Thoracic aorta (tissue), 2 donors: ENCODE results near the gene POLR2H. TPM values are rescaled to one million over a fixed set of nuclear protein-coding genes. Genes with fewer than 3 reads are reported as not detected.

Experiments
- ATAC-seq: fragments of 150-250 bp; one replicate; pipeline ENCODE4 v1.8.0; 2017; ENCODE audit warnings: low read depth; ENCODE audit not compliant: insufficient number of reproducible peaks, low FRiP score
- DNase-seq: peaks from one replicate; pipeline ENCODE4 v3.0.0-alpha.2; 2020; ENCODE audit warnings: low spot score
- H3K27ac ChIP-seq, 2 donors: fragments of 200-600 bp; sonication (generic); 1 replicate in 1 of 2; 2 replicates in 1 of 2; pipeline ENCODE4 v1.5.1; 2016; ENCODE audit warnings: mild to moderate bottlenecking in 2 of 2, moderate library complexity in 2 of 2
- H3K27me3 ChIP-seq: fragments of 200-600 bp; sonication (generic); replicated peaks from 2 replicates; pipeline ENCODE4 v1.6.0; 2016; ENCODE audit warnings: mild to moderate bottlenecking; ENCODE audit not compliant: insufficient read depth
- H3K36me3 ChIP-seq: fragments of 200-600 bp; sonication (generic); one replicate; pipeline ENCODE4 v1.5.1; 2016
- H3K4me1 ChIP-seq, 2 donors: fragments of 200-600 bp; sonication (generic); 1 replicate in 1 of 2; 2 replicates in 1 of 2; pipeline versions ENCODE4 v1.5.1 to v1.6.0; 2016; ENCODE audit warnings: low read depth in 2 of 2, mild to moderate bottlenecking in 1 of 2; ENCODE audit not compliant: control insufficient read depth in 1 of 2
- H3K4me3 ChIP-seq: fragments of 200-600 bp; sonication (generic); 2 replicates; pipeline ENCODE4 v1.5.1; 2016; ENCODE audit warnings: mild to moderate bottlenecking
- H3K9me3 ChIP-seq: fragments of 200-600 bp; sonication (generic); 2 replicates; pipeline ENCODE4 v1.5.1; 2016
- total RNA-seq, 2 donors: library from RNA; depleted of rRNA; stranded (reverse); fragments of >200 nt; gene quantifications; one replicate each; pipeline versions ENCODE4 v1.1.0 to v1.2.3, GENCODE V29; 2016
- TF ChIP-seq, protein P1 (sequence below): fragments of 200-600 bp; sonication (generic); IDR thresholded peaks from one replicate; pipeline ENCODE4 v1.5.1; 2019; ENCODE audit warnings: antibody characterized with exemption

The POLR2H gene
- total RNA-seq, 2 donors from 2014 or later, result 49.5 to 53.7 TPM

DNA sequence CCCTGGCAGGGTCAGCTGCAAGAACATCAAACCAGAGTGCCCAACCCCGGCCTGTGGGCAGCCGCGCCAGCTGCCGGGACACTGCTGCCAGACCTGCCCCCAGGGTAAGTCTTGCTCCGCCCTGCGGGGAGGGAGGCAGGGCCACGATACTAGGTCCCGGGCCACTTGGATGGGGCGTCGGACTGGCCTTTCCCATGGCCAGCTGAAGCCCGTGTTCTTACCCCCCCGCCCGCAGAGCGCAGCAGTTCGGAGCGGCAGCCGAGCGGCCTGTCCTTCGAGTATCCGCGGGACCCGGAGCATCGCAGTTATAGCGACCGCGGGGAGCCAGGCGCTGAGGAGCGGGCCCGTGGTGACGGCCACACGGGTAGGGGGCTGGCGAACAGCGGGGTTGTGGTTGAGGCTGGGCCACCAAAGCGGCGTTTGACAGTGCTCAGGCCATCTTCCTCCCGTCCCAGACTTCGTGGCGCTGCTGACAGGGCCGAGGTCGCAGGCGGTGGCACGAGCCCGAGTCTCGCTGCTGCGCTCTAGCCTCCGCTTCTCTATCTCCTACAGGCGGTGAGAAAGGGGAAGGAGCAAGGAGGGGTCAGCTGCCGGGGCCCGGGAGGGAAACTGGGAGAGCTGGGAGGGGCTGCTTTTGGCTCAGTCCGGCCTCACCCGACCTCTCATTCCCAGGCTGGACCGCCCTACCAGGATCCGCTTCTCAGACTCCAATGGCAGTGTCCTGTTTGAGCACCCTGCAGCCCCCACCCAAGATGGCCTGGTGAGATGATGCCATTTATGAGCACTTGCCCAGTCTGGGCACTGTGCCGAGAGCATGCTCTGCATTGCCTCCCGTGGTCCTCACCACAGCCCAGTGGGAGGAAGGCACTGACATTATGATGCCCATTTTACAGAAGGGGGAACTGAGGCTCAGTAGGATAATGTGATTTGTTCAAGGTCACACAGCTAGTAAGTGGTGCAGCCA lies 20.0 kb downstream of the POLR2H start:
- Histone ChIP-seq H3K4me3 (peak overlapping the region; percentile 77), H3K4me1 (peaks cover 4 to 13% of the 10 kb centered on the region in 2 donors), H3K27ac (no peak overlapping the region), H3K27me3 (no peaks in the 10 kb centered on the region), H3K36me3 (no peaks in the 10 kb centered on the region), H3K9me3 (no peaks in the 10 kb centered on the region)
- ATAC-seq (no peak), DNase-seq (no peak)
- TF ChIP-seq, protein P1, sequence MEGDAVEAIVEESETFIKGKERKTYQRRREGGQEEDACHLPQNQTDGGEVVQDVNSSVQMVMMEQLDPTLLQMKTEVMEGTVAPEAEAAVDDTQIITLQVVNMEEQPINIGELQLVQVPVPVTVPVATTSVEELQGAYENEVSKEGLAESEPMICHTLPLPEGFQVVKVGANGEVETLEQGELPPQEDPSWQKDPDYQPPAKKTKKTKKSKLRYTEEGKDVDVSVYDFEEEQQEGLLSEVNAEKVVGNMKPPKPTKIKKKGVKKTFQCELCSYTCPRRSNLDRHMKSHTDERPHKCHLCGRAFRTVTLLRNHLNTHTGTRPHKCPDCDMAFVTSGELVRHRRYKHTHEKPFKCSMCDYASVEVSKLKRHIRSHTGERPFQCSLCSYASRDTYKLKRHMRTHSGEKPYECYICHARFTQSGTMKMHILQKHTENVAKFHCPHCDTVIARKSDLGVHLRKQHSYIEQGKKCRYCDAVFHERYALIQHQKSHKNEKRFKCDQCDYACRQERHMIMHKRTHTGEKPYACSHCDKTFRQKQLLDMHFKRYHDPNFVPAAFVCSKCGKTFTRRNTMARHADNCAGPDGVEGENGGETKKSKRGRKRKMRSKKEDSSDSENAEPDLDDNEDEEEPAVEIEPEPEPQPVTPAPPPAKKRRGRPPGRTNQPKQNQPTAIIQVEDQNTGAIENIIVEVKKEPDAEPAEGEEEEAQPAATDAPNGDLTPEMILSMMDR, result no peak

DNA sequence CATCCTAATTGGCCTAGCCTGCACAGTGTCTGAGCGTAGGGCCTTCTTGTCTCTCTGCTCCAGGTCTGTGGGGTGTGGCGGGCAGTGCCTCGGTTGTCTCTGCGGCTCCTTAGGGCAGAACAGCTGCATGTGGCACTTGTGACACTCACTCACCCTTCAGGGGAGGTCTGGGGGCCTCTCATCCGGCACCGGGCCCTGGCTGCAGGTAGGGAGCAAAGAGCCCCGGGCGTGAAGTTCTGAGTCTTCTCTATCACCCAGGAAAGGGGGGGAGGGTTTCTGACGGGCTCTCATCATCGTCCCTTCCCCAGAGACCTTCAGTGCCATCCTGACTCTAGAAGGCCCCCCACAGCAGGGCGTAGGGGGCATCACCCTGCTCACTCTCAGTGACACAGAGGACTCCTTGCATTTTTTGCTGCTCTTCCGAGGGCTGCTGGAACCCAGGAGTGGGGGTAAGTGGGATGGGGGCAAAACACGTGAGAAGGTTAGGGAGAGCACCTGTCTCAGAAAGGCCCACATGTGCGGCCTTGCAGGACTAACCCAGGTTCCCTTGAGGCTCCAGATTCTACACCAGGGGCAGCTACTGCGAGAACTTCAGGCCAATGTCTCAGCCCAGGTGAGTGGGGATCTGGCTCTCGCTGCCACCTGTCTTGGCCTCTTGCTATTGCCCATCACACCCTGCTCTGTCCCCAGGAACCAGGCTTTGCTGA lies 21.0 kb downstream of the POLR2H start:
- TF ChIP-seq, protein P1, result no peak
- no peak for ATAC-seq
- peaks cover 4 to 13% of the 10 kb centered on the region in 2 donors for H3K4me1 ChIP-seq
- H3K9me3 ChIP-seq, result no peaks in the 10 kb centered on the region
- H3K4me3 ChIP-seq, result no peak overlapping the region
- no peak overlapping the region for H3K27ac ChIP-seq
- H3K36me3 ChIP-seq, result no peaks in the 10 kb centered on the region
- no peaks in the 10 kb centered on the region for H3K27me3 ChIP-seq
- no peak for DNase-seq

DNA sequence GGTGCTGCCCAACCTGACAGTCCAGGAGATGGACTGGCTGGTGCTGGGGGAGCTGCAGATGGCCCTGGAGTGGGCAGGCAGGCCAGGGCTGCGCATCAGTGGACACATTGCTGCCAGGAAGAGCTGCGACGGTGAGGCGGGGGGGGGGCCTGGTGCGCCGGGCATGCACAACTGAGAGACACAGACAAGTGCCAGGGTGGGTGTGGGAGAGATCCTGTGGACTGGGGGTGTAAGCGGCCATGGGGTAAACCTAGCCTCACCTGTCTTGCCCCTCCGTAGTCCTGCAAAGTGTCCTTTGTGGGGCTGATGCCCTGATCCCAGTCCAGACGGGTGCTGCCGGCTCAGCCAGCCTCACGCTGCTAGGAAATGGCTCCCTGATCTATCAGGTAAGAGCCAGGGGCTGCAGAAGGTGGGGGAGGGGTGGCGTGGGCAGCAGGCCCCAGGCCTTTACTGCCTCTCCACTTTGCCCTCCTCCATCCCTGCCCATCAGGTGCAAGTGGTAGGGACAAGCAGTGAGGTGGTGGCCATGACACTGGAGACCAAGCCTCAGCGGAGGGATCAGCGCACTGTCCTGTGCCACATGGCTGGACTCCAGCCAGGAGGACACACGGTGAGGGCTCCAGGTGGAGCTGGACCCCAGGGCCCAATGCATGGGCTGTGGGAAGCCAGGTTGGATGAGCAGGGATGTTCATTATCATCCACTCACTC lies 21.7 kb downstream of the POLR2H start:
- Histone ChIP-seq H3K4me1 (peaks cover 4 to 13% of the 10 kb centered on the region in 2 donors), H3K27me3 (no peaks in the 10 kb centered on the region), H3K9me3 (no peaks in the 10 kb centered on the region), H3K4me3 (no peak overlapping the region), H3K36me3 (no peaks in the 10 kb centered on the region), H3K27ac (no peak overlapping the region)
- TF ChIP-seq, protein P1, result no peak
- no peak for ATAC-seq
- DNase-seq, result no peak

DNA sequence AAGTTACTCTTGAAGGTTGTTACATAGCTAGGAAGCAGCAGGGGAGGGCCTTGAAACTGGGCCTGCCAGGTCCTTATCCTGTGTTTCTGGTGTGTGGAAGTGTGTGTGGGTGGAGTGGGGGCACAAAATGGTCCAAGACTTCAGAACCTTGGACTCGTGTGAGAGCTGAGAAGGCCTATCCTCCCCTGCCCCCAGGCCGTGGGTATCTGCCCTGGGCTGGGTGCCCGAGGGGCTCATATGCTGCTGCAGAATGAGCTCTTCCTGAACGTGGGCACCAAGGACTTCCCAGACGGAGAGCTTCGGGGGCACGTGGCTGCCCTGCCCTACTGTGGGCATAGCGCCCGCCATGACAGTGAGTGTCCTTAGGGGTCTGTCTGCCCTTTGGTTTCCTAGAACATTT lies 22.8 kb downstream of the POLR2H start:
- DNase-seq, result no peak
- no peaks in the 10 kb centered on the region for H3K27me3 ChIP-seq

More for the DNA sequence above, 22.8 kb downstream of the POLR2H start:
- TF ChIP-seq, protein P1, result no peak
- peaks cover 4 to 13% of the 10 kb centered on the region in 2 donors for H3K4me1 ChIP-seq
- H3K4me3 ChIP-seq, result no peak overlapping the region
- no peak for ATAC-seq
- no peaks in the 10 kb centered on the region for H3K36me3 ChIP-seq
- no peaks in the 10 kb centered on the region for H3K9me3 ChIP-seq
- H3K27ac ChIP-seq, result no peak overlapping the region
